Gastrocnemius medialis (tissue), 4 donors: ENCODE data around the gene RAD51B.

Experiments
- POLR2A ChIP-seq, 2 donors: fragments of 450-650 bp; IDR thresholded peaks; one replicate each; pipeline ENCODE4 v1.6.1; 2017; ENCODE audit warnings: antibody characterized with exemption in 2 of 2, mild to moderate bottlenecking in 2 of 2, moderate library complexity in 2 of 2
- TF ChIP-seq, protein P1 (sequence below), 5 experiments: fragments of 450-650 bp in 3 of 5; fragments of 200-600 bp in 2 of 5; sonication (generic) in 2 of 5; IDR thresholded peaks in 4 of 5; conservative IDR thresholded peaks in 1 of 5; 1 replicate in 4 of 5; 2 replicates in 1 of 5; pipeline ENCODE4 v1.5.1; 2016 to 2019; ENCODE audit warnings: antibody characterized with exemption in 5 of 5, mild to moderate bottlenecking in 3 of 5, moderate library complexity in 3 of 5

DNA sequence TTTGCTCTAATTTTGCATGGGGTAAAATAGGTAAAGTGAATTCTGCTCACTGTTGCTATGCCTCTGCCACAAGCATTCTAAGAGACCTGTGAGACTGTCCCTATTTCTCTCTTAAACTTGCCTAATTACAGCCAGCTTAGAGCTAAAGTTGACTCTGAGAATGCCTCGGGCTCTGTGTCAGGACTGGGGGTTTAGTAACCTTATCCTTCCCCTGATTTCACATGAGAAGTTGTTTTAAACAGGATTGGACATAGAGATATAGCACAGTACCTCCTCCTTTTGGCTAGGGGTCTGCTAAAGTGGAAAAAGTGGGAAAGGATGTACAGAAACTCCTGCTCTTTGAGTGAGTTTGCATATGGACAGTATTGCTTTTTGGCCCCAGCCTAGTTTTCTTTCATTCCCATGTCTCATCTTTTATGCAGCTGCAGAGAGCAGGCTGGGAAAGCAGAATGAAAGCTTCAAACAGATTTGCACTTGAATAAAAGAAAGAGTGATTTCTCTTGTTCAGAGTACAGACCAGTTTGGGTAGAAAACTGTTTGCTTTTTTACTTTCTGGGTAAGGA lies 122.0 kb downstream of the RAD51B start:
- TF ChIP-seq, protein P1, sequence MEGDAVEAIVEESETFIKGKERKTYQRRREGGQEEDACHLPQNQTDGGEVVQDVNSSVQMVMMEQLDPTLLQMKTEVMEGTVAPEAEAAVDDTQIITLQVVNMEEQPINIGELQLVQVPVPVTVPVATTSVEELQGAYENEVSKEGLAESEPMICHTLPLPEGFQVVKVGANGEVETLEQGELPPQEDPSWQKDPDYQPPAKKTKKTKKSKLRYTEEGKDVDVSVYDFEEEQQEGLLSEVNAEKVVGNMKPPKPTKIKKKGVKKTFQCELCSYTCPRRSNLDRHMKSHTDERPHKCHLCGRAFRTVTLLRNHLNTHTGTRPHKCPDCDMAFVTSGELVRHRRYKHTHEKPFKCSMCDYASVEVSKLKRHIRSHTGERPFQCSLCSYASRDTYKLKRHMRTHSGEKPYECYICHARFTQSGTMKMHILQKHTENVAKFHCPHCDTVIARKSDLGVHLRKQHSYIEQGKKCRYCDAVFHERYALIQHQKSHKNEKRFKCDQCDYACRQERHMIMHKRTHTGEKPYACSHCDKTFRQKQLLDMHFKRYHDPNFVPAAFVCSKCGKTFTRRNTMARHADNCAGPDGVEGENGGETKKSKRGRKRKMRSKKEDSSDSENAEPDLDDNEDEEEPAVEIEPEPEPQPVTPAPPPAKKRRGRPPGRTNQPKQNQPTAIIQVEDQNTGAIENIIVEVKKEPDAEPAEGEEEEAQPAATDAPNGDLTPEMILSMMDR (IDR thresholded peaks at IDR 0.05 in 4 of 5, conservative IDR thresholded peaks at IDR 0.05 in 1 of 5) = no peak
- TF ChIP-seq POLR2A (IDR thresholded peaks at IDR 0.05) = no peak
